SK-N-MC (cell line): ENCODE data around the gene ALX4.

Experiments
- EZH2 ChIP-seq: fragments of 200-600 bp; sonication (generic); IDR thresholded peaks from one replicate; pipeline ENCODE4 v1.6.1; 2017; ENCODE audit warnings: antibody characterized with exemption
- FOXP2 ChIP-seq: optimal IDR thresholded peaks from 2 replicates; pipeline ENCODE3; 2011; ENCODE audit warnings: mild to moderate bottlenecking, moderate library complexity; ENCODE audit not compliant: insufficient read depth; ENCODE audit errors: extremely low read length, control extremely low read depth
- POLR2AphosphoS5 ChIP-seq: IDR thresholded peaks from 2 replicates; pipeline ENCODE4 v1.6.1; 2012; ENCODE audit warnings: mild to moderate bottlenecking, low read depth, low read length, borderline replicate concordance

- TF ChIP-seq EZH2, result no peak
- TF ChIP-seq POLR2AphosphoS5, result no peak
- no peak for TF ChIP-seq FOXP2
Observed at GRCh38 chr11:44320289-44320973, 10.5 kb upstream of the ALX4 start.
